GM21619 (cell line): Measurements from ENCODE around the gene JPH3.
"Not testable (repeated sequence)": the region's sequence is repeated elsewhere in the genome, so short reads cannot be mapped to it uniquely, and the experiment has no call there.

Experiments
- ATAC-seq: cut with Tn5 transposase; IDR thresholded peaks from one replicate; pipeline ENCODE4 v1.9.1; 2021; ENCODE audit not compliant: unreplicated experiment

The JPH3 gene

DNA sequence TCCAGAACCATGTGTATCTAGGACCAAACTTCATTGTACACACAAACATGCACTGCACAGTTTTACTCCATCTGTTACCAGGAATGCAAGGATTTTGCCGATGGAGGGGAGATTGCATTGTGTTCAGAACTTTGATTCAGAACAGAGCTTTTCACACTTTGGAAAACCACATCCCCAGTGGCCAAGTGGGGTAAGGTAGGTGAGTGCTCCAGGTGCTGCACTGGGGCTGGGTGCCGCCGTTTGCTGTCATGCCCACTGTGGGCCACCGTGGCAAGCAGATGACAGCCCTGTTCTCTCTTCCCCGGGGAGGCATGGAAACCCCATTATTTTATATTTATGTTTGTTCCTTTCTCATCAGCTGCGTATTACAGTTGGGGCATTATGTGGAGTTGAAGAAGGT is 29.3 kb upstream of the JPH3 start:
- no peak for ATAC-seq

DNA sequence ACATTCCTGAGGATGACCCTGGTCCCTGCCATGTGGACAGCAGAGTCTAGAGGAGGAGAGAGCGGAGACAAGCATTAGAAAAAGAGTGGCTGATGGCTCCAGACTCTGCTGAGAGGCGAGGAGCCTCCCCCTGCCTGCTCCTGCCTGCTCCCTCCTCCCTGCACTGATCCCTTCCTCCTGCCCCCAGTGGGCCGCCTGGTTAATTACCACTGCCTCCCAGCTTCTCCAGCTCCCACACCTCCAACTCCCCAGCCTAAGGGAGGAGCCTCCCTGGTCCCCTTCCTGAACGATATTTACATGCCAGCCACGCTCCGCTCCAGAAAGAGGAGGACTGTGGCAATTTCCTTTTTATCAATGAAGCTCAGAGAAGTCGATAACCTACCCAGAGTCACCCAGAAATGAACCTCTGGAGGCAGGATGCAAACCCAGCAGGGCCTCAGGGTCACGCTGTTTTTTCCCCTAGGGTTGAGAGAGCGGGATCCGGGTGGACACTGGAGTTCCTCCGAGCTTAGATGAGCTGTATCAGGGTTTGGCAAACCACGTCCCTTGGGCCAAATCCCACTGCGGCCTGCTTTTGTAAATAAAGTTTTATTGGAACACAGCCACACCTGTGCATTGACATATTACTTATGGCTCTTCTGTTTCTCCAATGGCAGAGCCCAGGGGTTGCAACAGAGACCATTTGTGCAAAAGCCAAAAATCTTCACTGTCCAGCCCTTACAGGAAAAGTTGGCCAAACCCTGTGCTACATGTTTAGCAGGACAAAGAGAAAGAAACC is 27.1 kb upstream of the JPH3 start:
- ATAC-seq = no peak

DNA sequence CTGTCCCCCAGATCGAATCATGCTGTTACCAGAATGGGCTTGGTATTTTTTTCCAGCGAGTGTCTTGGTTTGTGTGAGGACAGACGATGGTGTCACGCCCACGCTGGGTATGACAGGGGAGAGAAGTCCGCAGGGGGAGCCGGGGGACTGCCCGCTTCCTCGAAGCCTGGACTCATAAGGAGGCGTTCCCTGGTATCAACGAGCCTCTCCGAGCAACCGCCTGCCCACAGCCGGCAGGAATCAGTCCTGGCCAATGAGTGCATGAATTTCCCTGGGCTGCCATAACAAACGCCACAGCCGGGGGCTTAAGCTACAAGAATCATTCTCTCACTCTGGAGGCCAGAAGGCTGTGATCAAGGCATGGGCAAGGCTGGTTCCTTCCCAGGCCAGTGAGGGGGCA is 26.1 kb upstream of the JPH3 start:
- no peak for ATAC-seq

DNA sequence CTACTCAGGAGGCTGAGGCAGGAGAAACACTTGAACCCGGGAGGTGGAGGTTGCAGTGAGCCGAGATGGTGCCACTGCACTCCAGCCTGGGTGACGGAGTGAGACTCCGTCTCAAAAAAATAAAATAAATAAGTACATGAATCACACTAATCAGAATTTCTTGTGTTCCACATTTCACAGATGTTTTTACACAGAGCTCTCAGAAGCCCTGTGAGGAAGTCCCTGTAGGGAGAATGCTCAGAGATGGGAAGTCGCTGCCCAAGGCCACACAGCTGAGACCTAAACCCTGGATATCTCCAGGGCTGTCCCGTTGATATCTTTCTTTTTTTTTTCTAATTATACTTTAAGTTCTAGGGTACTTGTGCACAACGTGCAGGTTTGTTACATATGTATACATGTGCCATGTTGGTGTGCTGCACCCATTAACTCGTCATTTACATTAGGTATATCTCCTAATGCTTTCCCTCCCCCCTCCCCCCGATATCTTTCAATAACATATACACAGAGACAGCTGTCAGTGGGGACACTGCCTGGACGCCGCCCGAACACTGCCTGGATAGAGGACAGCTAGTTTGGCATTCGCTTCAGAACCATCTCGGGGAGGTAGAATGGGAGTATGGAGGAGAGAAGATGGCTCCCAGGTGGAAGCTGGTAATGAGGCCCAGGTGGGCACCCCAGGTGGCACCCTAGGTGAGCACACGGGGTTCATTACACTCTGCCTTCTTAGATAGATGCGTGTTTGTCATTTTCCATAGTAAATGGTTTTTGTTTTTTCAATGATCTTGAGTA is 24.0 kb upstream of the JPH3 start:
- ATAC-seq = not testable (repeated sequence)

DNA sequence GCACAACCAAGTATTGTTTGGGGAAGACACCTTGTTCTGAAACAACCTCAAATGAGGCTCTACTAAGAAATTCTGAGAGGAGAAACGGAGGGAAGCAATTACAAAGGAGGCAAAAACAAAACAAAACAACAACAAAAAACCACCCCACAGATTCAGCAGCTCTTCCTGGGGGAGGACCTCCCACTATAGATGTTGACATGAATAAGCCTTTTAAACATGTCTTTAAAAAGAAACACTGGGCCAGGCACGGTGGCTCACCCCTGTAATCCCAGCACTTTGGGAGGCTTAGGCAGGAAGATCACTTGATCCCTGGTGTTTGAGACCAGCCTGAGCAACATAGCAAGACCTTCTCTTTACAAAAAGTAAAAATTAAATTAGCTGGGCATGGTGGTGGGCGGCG is 22.6 kb upstream of the JPH3 start:
- ATAC-seq = no peak

DNA sequence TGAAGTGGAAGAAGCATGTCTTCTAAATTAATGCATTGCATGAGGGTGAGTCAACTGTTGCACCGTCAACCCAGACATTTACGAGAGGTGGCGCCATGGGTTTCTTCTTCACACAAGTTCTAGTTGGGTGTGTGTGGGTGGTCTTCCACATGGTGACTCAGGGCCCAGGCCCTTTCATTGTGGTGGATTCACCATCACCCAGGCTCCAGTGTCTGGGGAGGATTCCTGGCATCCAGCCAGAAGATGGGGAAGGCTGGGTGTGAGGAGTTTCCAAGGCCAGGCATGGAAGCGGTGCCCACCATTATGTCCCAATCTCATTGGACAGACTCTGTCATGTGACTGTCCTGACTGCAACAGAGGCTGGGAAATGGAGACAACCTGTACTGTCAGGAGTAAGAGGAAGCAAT is 21.4 kb upstream of the JPH3 start:
- no peak for ATAC-seq

DNA sequence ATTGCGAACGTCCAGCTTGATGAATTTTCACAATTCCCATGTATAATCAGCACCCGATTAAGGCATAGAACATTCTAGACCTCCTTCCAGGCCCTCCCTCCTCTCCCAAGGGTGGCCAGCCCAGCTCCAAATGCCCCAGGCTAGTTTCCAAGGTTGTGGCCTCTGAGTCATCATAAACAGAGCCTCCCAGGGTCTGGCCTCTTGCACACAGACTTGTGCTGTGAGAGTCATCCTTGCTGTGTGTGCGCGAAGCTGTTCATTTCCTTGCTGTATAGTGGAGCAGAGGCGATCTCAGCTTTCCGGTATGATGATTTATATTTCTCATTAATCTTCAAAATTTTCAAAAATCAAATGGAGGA is 20.5 kb upstream of the JPH3 start:
- ATAC-seq = no peak

- no peak for ATAC-seq
These were observed 19.9 kb upstream of the JPH3 start for GRCh38 chr16:87582216-87582965.

DNA sequence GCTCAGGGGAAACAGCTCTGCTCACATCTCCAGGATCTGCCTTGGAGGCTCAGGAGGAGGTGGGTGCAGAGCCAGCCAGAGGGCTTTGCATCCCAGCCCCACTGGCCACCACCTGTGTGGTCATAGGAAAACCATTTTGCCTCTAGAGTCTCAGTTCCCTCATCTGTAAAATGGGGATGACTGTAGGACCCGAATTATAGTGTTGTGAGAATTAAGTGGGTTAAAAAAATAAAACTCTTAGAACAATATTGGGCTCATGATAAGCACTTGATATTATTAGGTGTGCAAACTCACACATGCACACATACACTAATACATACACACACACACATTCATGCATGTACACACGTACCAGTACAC is 19.4 kb upstream of the JPH3 start:
- ATAC-seq = no peak

GRCh38 chr16:87583453-87584131 is 18.7 kb upstream of the JPH3 start:
- ATAC-seq = no peak

GRCh38 chr16:87584271-87584670 is 18.0 kb upstream of the JPH3 start:
- no peak for ATAC-seq

- ATAC-seq = no peak
These were observed 17.3 kb upstream of the JPH3 start for GRCh38 chr16:87584975-87585374.

- no peak for ATAC-seq
These were observed 16.7 kb upstream of the JPH3 start for GRCh38 chr16:87585442-87586200.

GRCh38 chr16:87586201-87586782 is 16.0 kb upstream of the JPH3 start:
- ATAC-seq = no peak

GRCh38 chr16:87587636-87588035 is 14.7 kb upstream of the JPH3 start:
- ATAC-seq = no peak

- no peak for ATAC-seq
These were observed 10.1 kb upstream of the JPH3 start for GRCh38 chr16:87592018-87592712.

GRCh38 chr16:87593710-87594258 is 8.5 kb upstream of the JPH3 start:
- no peak for ATAC-seq

- ATAC-seq = no peak
These were observed 6.6 kb upstream of the JPH3 start for GRCh38 chr16:87595712-87596111.

DNA sequence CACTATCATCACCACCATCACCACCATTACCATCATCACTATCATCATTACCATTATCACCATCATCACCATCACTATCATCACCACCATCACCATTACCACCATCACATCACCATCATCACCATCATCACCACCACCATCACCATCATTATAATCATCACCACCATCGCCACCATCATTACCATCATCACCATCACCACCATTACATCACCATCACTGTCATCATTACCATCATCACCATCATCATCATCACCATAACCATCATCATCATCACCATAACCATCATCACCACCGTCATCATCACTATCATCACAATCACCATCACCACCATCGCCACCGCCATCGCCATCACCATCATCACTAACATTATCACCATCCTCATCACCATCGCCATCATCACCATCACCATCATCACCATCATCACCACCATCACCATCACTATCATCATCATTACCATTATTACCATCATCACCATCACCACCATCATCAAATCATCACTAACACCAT is 4.9 kb upstream of the JPH3 start:
- no peak for ATAC-seq
